Retina (tissue), 1 donor: ENCODE results near the gene AASDHPPT.

ENCODE experiments used
- DNase-seq: peaks from one replicate; pipeline ENCODE4 v3.0.0-alpha.2; 2016

AASDHPPT gene

DNA sequence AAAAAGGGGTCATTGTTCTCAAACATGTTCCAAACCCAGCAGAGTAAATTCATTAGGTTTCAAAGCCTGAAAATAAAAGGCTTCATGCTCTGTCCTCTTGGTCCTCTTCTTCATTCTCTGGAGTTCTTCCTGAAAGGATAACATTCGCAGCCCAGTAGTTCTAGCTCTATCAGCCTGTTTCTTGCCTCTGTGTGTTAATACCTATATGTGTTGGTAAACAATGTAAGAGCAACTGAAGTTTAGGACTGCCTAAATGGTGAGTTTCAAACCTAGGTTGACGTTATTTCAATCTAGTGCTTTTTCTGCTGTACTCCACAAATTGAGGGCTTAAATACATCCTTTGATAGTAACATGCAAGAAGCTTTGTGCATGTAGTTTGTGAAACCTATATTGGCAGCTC is 9.4 kb downstream of the AASDHPPT start:
- no peak for DNase-seq

DNA sequence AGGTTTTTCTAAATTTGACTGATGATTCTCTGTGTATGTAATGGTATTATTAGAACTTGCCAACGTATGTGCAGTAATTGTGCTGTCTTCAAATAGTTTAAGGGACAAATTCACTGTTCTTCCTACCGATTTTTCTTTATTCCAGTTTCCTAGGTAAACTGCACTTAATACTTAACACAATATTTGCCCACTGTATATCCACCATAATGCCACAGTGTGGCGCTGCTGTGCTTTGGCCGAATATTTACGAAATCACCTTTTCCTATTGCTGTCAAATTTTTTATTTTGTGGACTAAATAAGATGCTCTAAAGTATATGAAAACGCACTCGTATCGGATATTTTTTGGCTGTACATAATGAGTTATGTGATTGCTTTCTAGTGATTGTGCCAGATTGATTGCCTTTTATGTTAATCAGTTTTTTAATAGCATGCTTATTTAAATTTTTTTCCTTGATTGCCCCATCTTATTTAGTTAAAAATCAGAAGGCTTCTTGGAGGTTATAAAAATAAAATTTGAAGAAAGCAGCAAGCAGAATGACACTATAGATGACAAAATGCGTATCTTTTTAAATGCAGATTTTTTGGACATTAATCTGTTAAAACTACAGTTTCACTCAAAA is 10.5 kb downstream of the AASDHPPT start:
- DNase-seq: peak; percentile 28

DNA sequence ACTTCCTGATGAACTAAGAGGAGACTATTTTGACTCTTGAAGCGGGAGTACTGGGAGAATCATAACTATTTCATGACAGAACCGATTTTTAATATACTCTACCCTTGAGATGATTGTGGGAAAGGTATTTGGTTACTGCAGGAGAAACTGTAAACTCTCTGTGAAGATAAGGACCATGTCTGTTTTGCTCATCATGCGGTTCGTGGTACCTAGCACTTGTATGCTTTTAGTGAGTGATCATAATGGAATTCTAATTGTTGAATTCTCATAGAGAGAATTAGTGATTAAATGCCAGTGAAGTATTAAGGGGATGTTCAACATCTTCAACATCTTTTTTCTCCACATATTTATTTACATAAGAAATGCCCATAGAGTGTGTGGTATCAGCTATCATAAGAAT is 11.4 kb downstream of the AASDHPPT start:
- DNase-seq: no peak

DNA sequence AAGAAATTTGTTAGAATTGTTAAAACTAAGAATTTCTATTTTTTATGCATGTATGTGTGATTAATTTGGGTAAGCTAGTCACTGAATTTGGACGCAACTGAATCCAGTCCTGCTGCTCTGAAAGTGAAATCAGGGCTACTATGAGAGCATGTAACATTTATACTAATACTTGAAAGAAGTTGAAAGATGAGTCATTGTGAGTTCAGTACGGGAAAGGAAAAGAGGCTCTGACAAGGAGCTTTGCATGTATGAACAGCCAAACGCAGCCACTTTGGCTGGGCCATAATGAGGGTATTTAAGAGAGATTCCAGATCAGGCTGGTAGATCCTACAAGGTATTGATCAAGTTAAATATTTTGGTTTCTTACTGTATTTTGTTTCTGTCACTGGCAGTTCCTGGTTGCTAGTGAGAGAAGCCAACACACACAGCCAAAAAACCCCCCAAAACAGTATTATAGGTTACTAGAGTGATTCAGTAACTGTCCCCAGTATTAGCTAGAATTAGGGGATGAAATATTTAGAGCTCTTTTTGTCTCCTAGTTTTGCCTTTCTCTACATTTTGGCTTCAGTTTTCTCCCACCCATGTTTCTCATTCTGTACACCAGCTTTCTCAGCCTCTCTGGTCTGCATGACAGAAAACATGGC is 14.1 kb downstream of the AASDHPPT start:
- no peak for DNase-seq

DNA sequence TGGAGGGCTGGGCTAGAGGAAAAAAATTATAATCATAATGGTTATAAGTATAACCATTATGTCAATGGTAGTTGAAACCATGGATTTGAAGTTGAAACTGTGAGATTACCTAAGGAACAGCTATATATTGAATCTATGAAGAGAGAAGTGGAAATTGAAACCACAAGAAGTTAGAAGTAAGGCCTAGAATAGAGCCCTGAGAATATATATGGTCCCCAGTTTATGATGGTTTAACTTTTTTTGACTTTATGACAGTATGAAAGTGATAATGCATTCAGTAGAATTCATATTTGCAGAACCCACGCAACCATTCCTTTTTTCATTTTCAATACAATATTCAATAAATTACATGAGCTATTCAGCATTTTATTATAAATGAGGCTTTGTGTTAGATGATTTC is 15.0 kb downstream of the AASDHPPT start:
- DNase-seq: no peak

DNA sequence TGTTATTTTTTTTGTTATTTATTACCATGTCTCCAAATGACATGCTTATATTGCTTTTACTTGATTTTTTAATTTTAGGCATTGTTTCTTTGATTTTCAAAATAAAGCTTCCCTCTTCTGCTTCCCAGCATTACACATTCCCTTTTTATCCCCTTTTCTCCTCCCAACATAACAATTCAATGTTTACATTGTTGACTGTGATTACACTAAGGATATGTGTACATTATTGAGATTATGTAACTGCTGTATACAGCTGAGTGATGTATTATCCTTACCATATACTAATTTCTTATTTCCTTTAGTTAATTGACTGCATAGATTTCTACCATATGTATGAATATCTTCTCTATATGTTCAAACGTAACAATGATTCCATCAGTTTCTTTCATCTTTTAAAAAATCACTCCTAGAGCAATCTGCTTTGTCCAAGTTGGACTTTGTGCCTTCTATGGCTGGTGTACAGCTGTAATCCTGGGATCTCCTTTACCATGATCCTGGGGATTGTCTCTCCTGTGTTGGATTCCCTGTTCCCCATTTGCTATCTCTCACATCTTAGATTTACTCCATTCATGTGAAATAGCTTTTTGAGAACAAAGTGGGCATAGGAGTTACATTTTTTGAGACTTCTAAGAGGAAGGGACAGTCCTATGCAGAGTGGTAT is 21.6 kb downstream of the AASDHPPT start:
- DNase-seq: no peak

DNA sequence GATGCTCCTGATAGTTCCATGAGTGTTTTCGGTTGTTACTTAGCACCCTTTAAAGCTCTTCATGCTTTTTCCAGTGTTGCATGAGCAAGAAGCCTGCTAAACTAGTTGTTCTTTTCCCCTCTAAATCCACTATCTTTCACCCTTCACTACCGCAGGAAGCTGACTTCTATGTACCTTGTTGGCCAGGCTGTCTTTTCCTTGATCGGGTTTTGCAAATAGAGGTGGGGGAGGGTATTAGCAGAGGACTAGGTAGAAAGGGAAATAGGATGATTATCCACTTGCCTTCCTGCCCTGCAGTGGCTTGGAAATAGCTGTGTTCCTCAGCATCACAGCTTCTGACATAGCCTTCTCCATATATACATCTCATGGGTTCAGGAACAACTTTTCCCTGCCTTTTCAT is 23.9 kb downstream of the AASDHPPT start:
- no peak for DNase-seq

DNA sequence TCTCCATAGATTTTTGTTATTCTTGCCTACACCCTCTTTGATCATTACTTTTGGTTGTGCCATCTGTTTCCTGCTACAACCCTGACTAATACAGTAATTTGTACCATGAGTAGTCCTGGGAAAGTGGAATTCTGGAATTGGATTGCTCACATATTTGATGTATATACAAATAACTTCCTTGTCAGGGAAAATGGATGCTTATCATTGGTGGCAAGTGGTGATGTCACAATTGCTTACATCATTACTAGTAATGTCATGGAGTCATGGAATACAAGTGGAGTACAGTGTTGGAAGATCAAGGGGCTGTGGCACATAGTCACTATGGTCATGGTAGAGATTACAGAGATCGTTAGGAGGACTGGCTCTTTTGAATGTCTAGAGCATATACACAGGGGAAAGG is 24.4 kb downstream of the AASDHPPT start:
- DNase-seq: no peak

DNA sequence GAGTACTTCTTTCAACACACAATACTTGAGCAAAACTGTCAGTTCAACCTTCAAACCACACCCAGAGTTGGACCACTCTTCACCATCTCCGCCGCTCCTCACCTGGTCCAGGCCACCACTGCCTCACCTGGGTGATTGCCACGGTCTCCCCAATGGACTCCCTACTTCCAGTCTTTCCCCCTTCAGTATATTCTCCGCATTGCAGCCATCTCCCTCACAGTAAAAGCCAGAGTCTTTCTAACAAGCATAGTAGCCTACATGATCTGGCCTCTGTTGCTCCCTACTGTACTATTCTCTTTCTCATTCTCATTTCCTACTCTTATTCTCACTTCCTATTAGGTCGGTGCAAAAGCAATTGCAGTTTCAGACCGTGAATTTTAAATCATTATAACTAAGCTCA is 28.5 kb downstream of the AASDHPPT start:
- DNase-seq: no peak

DNA sequence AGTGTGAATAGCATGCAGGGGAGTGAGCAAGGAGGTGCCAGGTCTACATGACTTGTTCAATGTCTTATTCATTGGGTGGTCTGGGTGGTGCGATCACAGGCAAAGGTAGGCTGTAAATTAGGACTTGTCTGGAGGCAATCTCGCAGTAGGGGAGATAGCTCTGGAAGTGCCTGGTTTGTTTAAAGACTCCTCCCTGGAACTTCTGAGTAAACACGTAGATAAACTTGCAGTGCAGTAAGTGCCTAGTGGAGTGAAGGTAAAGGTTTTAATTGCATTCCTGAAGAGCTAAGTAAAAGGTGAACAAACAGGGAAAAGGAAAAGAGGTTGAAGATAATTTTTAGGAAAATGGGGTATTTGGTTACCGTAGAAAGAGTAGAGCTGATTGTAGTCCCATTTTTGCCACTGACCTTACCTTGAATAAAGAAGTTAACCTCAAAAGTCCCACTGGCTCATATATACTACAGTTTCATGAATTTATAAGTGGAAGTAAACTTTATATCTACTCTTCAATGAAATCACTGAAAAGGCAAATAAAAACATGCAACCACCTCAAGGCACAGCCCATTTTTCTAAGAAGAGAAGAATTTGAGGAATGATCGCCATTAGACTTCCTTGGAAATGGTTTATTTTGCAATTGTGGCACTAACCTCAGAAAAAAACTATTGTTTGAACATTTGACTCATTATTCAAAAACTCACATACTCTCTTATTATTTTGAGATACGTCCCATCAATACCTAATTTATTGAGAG is 44.3 kb downstream of the AASDHPPT start:
- DNase-seq: no peak

DNA sequence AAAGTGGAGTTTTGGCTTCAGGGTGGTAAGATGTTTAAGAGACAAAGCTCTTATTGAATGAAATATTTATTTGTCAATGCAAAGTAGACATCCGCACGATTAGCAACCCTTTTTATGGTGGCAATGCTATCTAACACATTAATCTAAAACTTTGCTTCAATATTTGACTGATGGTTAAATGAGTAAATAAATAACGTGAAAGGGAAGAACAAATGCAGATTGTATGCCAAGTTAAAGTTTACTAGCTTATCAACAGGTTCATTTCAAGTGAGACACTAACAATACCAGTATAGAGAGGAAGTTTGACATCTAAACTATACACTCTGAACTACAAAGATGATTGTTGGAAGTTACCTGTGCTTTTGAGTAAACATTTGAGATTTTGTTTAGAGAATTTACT is 50.1 kb downstream of the AASDHPPT start:
- DNase-seq: no peak

DNA sequence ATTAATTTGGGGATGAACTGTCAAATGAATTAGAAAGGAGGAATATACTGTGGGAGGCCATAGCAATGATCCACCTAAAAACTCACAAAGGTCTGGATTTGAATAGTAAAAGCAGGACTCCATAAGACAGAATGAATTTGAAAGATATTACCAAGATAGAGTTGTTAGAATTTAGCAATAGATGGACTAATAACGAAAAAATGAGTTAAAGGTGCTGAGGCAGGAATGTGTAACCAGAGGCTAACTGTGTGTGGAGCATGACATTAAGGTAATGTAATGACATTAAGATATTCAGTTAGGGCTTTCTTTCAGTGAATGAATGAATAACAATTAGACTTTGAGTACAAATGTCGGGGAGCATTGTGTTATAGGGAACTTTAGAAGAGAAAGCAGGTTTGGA is 51.3 kb downstream of the AASDHPPT start:
- no peak for DNase-seq

DNA sequence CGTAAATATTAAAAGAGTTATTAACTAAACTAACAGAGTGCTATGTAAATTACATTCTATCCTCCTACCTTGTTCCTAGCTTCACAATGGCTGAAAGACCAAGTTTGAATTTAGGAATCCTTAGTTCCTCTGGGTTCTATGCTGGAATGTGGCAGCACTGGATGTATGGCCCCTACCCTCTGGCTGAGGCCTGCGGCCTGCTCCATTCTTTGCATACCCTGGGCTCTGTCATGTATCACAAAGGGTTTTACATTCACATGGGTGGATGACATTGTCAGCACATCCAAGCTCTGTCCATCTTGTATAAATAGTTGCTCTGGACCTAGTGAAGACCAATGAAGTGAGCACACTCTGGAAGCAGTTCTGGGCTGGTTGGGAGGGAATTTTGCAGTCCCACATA is 54.5 kb downstream of the AASDHPPT start:
- no peak for DNase-seq

DNA sequence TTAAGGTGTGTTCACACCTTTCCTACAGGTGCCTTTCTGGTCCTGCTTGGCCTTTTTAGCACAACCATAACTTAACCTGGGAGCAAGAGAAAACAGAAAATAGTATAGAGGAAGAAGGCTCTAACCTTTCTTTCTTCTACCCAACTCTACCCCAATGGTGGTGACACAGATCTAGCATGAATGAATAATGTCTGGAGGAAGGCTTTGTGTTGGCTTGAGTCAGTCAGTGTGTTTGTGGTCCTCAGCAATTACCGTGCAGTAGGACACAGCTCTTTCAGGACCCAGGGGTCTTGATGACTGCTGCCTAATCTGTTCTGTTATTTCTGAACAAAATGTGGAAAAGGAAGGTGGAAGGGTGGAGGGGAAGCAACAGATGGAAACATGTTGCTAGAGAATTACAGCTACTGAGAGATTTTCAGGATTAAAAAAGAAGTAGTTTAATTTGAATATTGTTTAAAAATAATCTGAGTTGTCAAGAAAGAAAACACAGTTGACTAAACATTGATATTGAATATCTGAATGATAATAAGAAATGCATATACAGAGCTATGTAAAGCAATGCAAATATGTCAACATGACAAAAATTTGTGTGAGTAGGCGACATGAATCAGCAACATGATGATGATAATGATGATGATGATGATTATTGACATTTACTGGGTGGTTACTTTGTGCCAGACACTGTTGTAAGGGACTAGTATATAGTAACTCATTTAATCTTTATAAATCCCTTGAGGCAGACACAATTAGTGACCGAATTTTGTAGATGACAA is 55.3 kb downstream of the AASDHPPT start:
- no peak for DNase-seq

DNA sequence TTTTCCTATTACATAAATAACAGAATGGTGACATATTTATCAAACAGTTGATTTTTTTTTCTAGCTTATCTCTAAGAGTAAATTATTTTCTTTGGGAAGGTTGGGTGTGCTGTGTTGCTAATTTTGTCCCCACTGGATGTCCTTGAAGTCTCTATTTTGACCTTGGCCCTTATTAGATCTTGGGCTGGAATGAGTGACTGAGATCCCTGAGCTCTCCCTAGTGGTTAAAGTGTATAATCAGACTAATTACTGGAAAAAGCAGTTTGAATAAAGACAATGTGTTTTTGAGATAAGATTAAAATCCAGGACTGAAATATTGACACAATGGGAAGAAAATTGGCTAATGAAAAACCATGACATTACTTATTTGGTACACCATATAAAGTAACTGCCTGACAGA is 56.1 kb downstream of the AASDHPPT start:
- DNase-seq: no peak

DNA sequence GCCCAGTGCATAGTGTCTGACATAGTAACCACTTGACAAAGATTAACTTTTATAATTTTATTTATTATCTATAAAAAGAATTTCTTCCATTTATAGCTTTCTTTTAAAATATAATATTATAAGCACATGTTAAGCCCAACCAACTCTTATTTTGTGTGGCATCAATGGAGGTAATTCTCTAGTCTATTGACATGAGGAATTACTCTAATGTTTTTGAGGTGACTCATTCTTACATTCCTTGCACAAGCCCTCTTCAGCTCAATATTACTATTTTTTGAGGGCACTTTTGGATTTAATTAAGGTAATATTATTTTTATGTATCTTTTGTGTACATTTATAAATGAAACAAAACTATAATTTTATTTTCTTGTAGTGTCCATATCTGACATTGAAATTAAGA is 59.6 kb downstream of the AASDHPPT start:
- DNase-seq: no peak

DNA sequence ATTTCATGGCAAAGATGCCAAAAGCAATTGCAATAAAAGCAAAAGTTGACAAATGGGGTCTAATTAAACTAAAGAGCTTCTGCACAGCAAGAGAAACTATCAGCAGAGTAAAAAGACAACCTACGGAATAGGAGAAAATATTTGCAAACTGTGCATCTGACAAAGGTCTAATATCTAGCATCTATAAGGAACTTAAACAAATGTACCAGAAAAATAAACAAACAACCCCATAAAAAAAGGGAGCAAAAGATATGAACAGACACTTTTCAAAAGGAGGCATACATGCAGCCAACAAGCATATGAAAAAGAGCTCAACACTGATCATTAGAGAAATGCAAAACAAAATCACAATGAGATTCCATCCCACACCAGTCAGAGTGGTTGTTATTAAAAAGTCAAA is 60.3 kb downstream of the AASDHPPT start:
- DNase-seq: no peak
